Measurements from ENCODE around the gene MPG. TPM values are rescaled to one million over a fixed set of nuclear protein-coding genes. Genes with fewer than 3 reads are reported as not detected.

Gene MPG
- total and polyA plus RNA-seq, 5 experiments from 2014 or later: 24.5 to 57.7 (median 46.0) TPM

DNA sequence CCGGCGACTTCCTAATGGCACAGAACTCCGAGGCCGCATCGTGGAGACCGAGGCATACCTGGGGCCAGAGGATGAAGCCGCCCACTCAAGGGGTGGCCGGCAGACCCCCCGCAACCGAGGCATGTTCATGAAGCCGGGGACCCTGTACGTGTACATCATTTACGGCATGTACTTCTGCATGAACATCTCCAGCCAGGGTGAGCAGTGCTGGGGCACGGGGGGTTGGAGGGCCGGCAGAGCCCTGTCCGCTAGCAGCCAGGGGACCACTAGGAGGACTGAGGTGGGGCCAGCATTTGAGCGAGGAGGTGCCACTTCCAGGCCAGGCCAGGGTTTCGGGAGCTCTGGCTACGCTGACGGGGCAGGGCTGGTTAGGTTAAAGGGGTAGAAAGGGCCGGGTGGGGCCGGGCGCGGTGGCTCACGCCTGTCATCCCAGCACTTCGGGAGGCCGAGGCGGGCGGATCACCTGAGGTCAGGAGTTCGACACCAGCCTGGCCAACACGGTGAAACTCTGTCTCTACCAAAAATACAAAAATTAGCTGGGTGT is 5.1 kb downstream of the MPG start:
- H3K4me3 Mint-ChIP-seq: peak overlapping the region in 3 of 10 donors; percentile 20 to 81 (median 47)
- POLR2A ChIA-PET: interaction anchor here (0.6 to 0.7 kb wide), 2 partner anchors 11 to 146 kb away, joined by 3 to 6 read pairs; partner anchors contain the start of gene LUC7L
- H3K27ac Mint-ChIP-seq: peak overlapping the region in 3 of 10 donors; percentile 79 to 96 (median 82)
- DNase-seq: no peak
- peaks cover 26 to 49% (median 48%) of the 10 kb centered on the region in 4 donors for H3K4me1 Mint-ChIP-seq
- no peaks in the 10 kb centered on the region for H3K27me3 Mint-ChIP-seq
- H3K9me3 Mint-ChIP-seq: no peaks in the 10 kb centered on the region
- H3K36me3 Mint-ChIP-seq: peaks cover 0 to 26% (median 0%) of the 10 kb centered on the region in 3 donors
- ATAC-seq: no peak

DNA sequence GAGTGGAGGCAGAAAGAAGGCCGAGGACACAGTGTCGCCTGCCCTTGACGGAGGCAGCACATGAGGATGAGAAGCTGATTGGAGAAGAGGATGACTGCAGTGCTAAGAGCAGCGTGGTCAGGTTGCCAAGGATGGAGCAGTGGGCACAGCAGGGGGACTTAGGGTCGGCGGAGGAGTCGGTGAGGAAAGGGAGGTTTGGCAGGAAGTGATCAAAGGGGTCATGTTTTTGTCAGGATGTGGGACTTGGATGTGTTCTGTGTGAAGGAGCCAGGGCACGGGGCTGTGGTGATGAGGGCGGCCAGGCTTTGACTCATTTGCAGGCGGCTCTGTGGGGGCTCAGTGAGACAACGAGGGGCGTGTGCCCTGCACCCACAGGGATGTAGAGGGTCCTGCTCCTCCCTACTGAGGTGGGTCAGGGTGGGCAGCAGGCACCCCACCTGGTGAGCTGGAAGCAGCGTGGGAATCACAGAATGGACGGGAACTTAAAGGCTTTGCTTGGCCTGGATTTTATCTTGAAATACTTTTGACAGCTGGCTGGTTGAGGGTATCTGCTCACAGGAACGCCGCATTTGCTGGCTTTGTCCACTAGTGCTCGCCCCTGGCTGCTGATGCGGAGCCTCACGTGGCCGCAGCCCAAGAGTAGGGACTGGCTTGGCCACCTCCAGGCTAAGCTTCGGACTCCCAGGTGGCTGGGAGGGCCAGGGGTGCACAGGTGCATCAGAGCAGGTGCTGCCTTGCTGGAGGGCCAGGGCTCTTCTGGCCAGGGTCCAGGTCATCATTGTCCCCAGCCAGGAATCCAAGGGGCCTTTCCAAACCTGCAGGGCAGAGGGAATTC is 6.0 kb downstream of the MPG start:
- peak overlapping the region in 9 of 10 donors; percentile 33 to 81 (median 61) for H3K4me3 Mint-ChIP-seq
- no peaks in the 10 kb centered on the region for H3K27me3 Mint-ChIP-seq
- no peak for DNase-seq
- peak overlapping the region; percentile 75 to 96 (median 83) for H3K27ac Mint-ChIP-seq
- peak; percentile 28 to 40 for ATAC-seq
- no peaks in the 10 kb centered on the region for H3K9me3 Mint-ChIP-seq
- H3K36me3 Mint-ChIP-seq: peaks cover 0 to 30% (median 2%) of the 10 kb centered on the region in 3 donors
- peaks cover 21 to 43% (median 43%) of the 10 kb centered on the region in 4 donors for H3K4me1 Mint-ChIP-seq
- POLR2A ChIA-PET: interaction anchor here (0.6 to 2.3 kb wide), 5 partner anchors 9 to 311 kb away, joined by 3 to 10 read pairs (median 3); no protein-coding TSS in a partner anchor

DNA sequence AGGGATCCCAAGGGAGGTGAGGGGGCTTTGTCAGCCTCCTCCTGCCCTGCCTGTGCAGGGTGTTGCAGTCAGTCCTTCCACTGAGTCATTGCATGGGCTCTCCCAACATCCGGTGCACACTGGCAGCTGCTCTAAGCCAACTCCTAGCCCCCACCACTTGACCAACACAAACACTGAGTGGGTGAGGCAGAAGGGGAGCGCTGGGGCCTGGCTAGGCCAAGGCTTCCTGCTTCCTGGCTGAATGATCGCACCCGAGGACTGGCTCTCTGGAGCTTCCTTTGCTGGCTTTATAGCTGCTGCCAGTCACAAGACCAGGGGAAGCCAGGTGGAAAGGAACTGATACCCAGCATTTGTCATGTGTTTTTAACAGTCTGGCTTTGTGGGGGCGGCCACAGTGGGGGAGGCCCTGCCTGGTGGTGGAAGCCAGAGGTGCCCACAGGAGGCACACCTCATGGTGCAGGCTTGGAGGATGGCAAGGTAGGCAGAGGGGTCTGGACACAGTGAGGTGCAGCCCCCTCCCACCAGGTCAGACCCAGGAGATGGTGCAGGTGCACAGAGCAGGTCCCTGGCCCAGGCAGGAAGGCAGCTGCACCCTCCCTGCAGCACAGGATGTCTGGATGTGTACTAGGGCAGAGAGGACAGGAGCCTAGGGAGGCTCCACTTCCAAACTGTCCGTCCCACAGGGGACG is 6.8 kb downstream of the MPG start:
- POLR2A ChIA-PET: interaction anchor here (0.6 to 2.3 kb wide), 4 partner anchors 9 to 310 kb away, joined by 3 to 10 read pairs (median 4); no protein-coding TSS in a partner anchor
- peaks cover 20 to 35% (median 35%) of the 10 kb centered on the region in 4 donors for H3K4me1 Mint-ChIP-seq
- no peaks in the 10 kb centered on the region for H3K27me3 Mint-ChIP-seq
- peaks cover 0 to 26% (median 2%) of the 10 kb centered on the region in 3 donors for H3K36me3 Mint-ChIP-seq
- peak overlapping the region; percentile 6 to 66 (median 60) for H3K4me3 Mint-ChIP-seq
- ATAC-seq (peak; percentile 72 to 74), DNase-seq (peak in 4 of 10 donors; percentile 29 to 71 (median 41))
- no peaks in the 10 kb centered on the region for H3K9me3 Mint-ChIP-seq
- peak overlapping the region; percentile 67 to 93 (median 82) for H3K27ac Mint-ChIP-seq

DNA sequence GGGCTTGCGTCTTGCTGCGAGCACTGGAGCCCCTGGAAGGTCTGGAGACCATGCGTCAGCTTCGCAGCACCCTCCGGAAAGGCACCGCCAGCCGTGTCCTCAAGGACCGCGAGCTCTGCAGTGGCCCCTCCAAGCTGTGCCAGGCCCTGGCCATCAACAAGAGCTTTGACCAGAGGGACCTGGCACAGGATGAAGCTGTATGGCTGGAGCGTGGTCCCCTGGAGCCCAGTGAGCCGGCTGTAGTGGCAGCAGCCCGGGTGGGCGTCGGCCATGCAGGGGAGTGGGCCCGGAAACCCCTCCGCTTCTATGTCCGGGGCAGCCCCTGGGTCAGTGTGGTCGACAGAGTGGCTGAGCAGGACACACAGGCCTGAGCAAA is 7.4 kb downstream of the MPG start:
- no peaks in the 10 kb centered on the region for H3K27me3 Mint-ChIP-seq
- H3K27ac Mint-ChIP-seq: peak overlapping the region in 5 of 10 donors; percentile 67 to 93 (median 82)
- H3K9me3 Mint-ChIP-seq: no peaks in the 10 kb centered on the region
- POLR2A ChIA-PET: interaction anchor here (1.0 to 2.3 kb wide), 2 partner anchors 8 to 11 kb away, joined by 6 to 10 read pairs; no protein-coding TSS in a partner anchor
- peaks cover 20 to 35% (median 35%) of the 10 kb centered on the region in 4 donors for H3K4me1 Mint-ChIP-seq
- peaks cover 0 to 28% (median 2%) of the 10 kb centered on the region in 3 donors for H3K36me3 Mint-ChIP-seq
- H3K4me3 Mint-ChIP-seq: peak overlapping the region in 1 of 10 donors; percentile 20
- no peak for ATAC-seq
- no peak for DNase-seq

DNA sequence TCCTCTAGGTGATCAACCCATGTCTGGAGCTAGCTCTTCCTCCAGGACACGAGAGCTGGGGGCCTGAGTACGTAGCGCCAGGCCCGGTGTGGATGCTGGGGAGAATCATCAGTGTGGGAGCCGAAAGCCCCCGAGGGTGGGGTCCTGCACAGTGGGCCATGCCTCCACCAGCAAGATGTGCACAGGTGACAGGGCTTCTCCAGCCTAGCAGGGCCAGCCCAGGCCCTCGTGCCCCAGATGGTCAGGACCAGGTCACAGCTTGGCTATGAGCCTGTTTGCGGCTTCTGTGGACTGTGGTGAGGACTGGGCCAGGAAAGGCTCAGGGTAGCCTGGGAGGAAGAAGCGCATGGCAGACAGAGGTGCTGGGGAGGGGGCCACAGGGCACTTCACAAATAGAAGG is 7.8 kb downstream of the MPG start:
- DNase-seq (no peak), ATAC-seq (no peak)
- Mint-ChIP-seq H3K4me1 (peaks cover 19 to 35% (median 32%) of the 10 kb centered on the region in 4 donors), H3K4me3 (no peak overlapping the region), H3K36me3 (peaks cover 0 to 29% (median 2%) of the 10 kb centered on the region in 3 donors), H3K27me3 (no peaks in the 10 kb centered on the region), H3K27ac (peak overlapping the region in 6 of 10 donors; percentile 8 to 82 (median 47)), H3K9me3 (no peaks in the 10 kb centered on the region)
- POLR2A ChIA-PET: interaction anchor here (2.3 kb wide), 1 partner anchor 10 kb away, joined by 10 read pairs; no protein-coding TSS in a partner anchor

DNA sequence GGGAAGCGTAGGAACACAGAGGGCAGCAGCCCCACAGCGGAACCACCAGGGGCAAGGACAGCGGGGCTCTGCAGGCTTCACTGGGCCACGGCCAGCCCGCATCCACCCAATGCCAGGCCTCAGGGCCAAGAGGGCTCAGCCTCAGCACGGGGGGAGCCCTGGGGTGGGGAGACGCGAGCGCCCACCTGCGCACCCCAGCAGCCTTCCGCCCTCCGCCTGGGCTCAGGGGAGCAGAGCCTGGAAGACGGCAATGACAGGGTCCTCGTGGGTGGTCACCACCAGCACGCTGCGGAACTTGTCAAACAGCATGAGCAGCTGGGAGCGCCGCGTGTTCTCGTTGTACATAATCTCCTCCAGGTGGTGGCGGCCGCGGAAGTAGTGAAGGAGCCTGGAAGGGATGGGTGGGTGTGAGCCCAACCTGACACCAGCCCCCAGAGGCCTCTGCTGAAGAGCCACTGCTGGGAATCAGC is 8.5 kb downstream of the MPG start:
- Mint-ChIP-seq H3K4me1 (peaks cover 17 to 35% (median 31%) of the 10 kb centered on the region in 4 donors), H3K27me3 (no peaks in the 10 kb centered on the region), H3K4me3 (no peak overlapping the region), H3K9me3 (no peaks in the 10 kb centered on the region), H3K36me3 (peaks cover 0 to 29% (median 2%) of the 10 kb centered on the region in 3 donors), H3K27ac (peak overlapping the region in 1 of 10 donors; percentile 35)
- DNase-seq: no peak
- ATAC-seq: no peak
- POLR2A ChIA-PET: no interaction called here

DNA sequence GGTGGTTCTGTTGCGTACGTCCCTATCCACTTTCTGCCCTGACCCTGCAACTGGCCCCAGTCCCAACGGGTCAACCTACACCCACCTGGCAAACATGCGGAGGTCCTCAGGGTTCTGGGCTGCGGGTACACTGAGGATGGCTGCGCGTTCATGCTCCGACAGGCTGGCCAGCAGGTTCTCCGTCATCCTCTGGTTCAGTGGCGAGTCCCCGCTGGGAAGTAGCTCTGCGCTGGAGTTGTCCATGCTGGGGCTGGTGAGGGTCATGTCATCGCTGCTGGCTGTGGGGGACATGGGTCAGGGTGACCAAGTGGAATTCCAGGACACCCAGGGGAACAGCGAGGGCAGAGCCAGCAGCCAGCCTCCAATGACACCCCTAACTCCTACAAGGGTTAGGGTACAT is 10.6 kb downstream of the MPG start:
- Mint-ChIP-seq H3K27me3 (no peaks in the 10 kb centered on the region), H3K4me3 (no peak overlapping the region), H3K36me3 (peaks cover 0 to 27% (median 2%) of the 10 kb centered on the region in 3 donors), H3K9me3 (no peaks in the 10 kb centered on the region), H3K4me1 (peaks cover 10 to 24% (median 19%) of the 10 kb centered on the region in 4 donors), H3K27ac (peak overlapping the region in 1 of 10 donors; percentile 24)
- ATAC-seq (no peak), DNase-seq (no peak)
- POLR2A ChIA-PET: no interaction called here

DNA sequence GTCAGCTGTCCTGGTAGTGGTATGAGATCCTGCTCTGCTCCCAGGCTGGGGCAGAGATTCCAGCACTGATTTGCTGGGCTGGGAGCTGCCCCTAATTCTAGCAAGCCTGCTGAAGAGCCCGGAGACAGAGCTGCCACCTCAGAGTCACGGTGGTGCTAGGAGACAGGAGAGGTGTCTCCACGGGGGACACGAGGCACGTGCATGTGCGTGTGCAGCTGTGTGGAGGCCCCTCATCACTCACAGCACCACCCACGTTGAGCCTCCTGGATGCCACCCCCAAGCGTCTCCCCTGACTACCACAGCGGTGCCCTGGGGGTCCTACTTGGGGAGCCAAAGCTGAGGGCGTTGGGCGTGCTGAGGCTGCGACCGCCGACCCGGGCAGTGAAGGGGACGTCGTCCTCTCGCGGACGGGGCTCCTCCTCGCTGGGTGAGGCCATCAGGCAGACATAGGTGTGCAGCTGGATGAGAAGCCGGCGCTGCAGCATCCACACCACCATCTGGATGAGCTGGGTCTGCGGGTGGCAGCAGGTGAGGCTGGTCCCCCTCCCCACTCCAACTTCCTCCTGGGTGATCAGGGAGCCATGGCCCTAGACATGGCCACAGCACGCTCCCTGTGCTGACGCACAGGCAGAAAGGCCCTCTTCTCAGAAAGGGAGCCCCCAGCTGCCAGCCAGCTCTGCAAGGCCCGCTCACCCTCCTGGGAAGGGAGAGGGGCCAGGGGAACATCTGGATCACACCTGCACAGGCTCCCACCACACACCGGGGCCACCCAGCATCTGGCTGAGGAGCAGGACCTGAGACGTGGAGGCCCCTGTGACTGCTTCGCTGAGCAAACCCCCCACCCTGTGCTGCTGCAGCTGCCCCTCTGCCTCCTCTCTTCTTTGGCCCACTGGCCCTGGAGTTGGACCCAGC is 11.6 kb downstream of the MPG start:
- no peaks in the 10 kb centered on the region for H3K9me3 Mint-ChIP-seq
- H3K27me3 Mint-ChIP-seq: no peaks in the 10 kb centered on the region
- POLR2A ChIA-PET: interaction anchor here (0.8 kb wide), 1 partner anchor 13 kb away, joined by 3 read pairs; no protein-coding TSS in a partner anchor
- no peak for DNase-seq
- H3K4me3 Mint-ChIP-seq: no peak overlapping the region
- peaks cover 0 to 26% (median 2%) of the 10 kb centered on the region in 3 donors for H3K36me3 Mint-ChIP-seq
- ATAC-seq: no peak
- peaks cover 4 to 14% (median 8%) of the 10 kb centered on the region in 4 donors for H3K4me1 Mint-ChIP-seq
- H3K27ac Mint-ChIP-seq: no peak overlapping the region

DNA sequence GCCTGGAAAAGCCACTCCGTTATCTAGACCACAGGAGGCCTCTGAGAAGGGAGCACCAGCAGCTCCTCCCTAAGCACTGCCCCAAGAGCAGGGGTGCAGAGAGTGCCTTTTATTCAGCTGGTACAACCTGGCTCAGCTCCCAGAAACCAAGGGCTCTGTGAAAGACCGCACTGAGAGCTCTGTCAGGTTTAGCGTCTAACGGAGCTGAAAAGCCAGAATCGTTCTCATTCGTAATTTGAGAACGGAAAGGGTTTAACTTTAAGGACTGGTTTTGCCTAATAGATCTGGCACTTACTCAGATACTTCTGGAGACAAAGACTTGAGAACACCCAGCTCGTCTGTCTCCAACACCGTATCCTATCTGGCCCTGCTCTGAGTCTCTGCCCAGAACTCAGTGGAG is 13.5 kb downstream of the MPG start:
- DNase-seq (no peak), ATAC-seq (no peak)
- peak overlapping the region in 1 of 10 donors; percentile 50 for H3K27ac Mint-ChIP-seq
- H3K27me3 Mint-ChIP-seq: no peaks in the 10 kb centered on the region
- no peak overlapping the region for H3K4me3 Mint-ChIP-seq
- POLR2A ChIA-PET: no interaction called here
- no peaks in the 10 kb centered on the region for H3K4me1 Mint-ChIP-seq
- no peaks in the 10 kb centered on the region for H3K9me3 Mint-ChIP-seq
- H3K36me3 Mint-ChIP-seq: peaks cover 0 to 22% (median 2%) of the 10 kb centered on the region in 3 donors

DNA sequence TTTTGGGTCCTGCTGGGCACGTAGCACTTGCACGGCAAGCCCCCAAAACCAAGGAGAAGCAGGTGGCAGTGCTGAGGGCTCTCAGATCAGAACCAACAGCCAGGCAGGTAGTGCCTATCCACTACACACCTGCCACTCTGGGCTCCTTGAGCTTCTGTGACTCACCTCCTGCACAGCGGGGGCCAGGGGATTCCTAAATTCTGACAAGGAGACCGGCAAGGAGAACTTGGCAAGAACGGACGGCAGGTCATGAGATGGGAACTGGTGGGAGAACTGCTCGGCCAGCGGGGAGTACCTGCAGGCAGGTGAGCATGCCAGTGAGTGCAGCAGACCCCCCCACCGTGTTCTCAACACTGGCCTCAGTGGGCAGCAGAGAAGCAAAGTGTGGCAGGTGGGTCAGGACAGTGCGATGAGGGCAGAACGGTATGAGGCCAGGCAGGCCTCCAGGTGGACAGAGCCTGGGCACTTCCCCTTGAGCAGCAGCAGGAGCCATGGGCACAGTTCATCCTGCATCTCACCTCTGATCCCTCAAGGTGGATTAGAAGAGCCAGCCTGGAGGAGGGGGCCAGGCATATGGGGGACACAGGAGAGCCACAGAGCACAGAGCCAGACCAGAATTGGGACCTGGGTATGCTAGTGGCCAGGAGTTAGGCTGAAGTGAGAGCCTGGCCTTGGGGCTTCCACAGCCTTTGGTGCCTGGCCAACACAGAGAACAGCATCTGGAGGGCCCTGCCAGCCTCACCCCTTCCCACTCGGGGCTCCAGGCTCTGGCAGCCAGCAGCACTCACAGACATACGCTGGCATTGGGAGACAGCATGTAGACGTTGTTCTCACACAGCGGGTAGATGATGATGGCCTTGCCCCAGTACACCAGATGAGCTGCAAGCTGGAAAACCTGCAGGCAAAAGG is 14.7 kb downstream of the MPG start:
- POLR2A ChIA-PET: interaction anchor here (0.7 to 1.5 kb wide), 2 partner anchors 8 to 25 kb away, joined by 4 to 6 read pairs; no protein-coding TSS in a partner anchor
- Mint-ChIP-seq H3K27me3 (no peaks in the 10 kb centered on the region), H3K27ac (peak overlapping the region in 1 of 10 donors; percentile 77), H3K9me3 (no peaks in the 10 kb centered on the region), H3K4me3 (no peak overlapping the region), H3K36me3 (peaks cover 0 to 21% (median 2%) of the 10 kb centered on the region in 3 donors), H3K4me1 (peaks cover 2 to 9% (median 7%) of the 10 kb centered on the region in 4 donors)
- no peak for DNase-seq
- ATAC-seq: no peak

All from naive thymus-derived CD8-positive, alpha-beta T cell (primary cell).